Thyroid gland (tissue), 4 donors: ENCODE data around the gene GRIA4.

Source experiments
- CTCF ChIP-seq, 6 experiments: fragments of 200-600 bp in 3 of 6; fragments of 450-650 bp in 3 of 6; sonication (generic) in 3 of 6; IDR thresholded peaks; one replicate each; pipeline ENCODE4 v1.5.1; 2016 to 2019; ENCODE audit warnings: antibody characterized with exemption in 6 of 6, mild to moderate bottlenecking in 2 of 6, inconsistent platforms in 1 of 6, moderate library complexity in 1 of 6
- POLR2A ChIP-seq, 2 donors: fragments of 450-650 bp; IDR thresholded peaks; one replicate each; pipeline ENCODE4 v1.6.1; 2017; ENCODE audit warnings: antibody characterized with exemption in 2 of 2, mild to moderate bottlenecking in 2 of 2, moderate library complexity in 1 of 2

DNA sequence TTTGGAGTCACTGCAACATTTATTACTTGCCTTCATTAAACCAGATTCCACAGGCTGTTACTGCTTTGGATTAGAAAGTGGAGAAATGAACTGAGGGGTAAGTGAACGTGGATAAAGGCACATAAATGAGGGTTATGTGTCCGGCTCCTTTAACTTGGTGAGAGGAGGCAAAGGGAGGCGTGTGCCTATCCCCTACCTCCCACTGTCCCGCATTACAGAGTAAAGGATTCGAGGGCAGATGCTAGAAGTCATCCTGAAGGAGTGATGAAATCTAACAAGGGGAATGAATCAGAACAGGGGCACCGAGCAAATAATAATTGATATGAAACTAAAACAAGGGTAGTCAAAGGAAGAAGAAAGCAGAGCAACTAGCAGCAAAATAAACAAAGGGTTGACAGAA is 147.2 kb downstream of the GRIA4 start:
- TF ChIP-seq CTCF (IDR thresholded peaks at IDR 0.05) (no peak), POLR2A (IDR thresholded peaks at IDR 0.05) (no peak)
